DOHH2 (cell line): ENCODE results near the gene ANXA5.

Source experiments
- EZH2phosphoT487 ChIP-seq: fragments of 200-600 bp; sonication (generic); IDR thresholded peaks from 2 replicates; pipeline ENCODE4 v1.6.1; 2017; ENCODE audit warnings: borderline replicate concordance, mild to moderate bottlenecking, antibody characterized with exemption, low read length, moderate library complexity, mixed read lengths
- TF ChIP-seq, protein P1 (sequence below): fragments of 200-600 bp; sonication (generic); IDR thresholded peaks from one replicate; pipeline ENCODE4 v1.5.1; 2014; ENCODE audit warnings: antibody characterized with exemption, mild to moderate bottlenecking, low read depth, low read length; ENCODE audit not compliant: poor library complexity, severe bottlenecking

DNA sequence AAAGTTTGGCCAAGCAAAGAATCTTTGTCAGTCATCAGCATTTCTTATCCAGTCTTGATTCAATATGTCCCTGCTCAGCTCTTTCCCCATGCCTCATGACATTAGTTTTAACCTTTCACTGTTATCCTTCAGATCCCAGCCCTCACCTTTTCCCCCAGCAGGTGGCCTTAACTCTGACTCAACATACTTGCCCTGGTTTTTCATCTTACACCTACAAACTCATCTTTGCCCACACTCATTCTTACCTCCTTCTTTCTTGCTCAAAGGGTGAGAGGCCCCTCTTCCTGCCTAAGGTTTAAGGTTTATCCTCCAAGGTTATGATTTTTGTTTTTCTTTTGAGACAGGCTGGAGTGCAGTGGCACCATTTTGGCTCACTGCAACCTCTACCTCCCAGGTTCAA, 10.6 kb upstream of the ANXA5 start:
- TF ChIP-seq, protein P1, sequence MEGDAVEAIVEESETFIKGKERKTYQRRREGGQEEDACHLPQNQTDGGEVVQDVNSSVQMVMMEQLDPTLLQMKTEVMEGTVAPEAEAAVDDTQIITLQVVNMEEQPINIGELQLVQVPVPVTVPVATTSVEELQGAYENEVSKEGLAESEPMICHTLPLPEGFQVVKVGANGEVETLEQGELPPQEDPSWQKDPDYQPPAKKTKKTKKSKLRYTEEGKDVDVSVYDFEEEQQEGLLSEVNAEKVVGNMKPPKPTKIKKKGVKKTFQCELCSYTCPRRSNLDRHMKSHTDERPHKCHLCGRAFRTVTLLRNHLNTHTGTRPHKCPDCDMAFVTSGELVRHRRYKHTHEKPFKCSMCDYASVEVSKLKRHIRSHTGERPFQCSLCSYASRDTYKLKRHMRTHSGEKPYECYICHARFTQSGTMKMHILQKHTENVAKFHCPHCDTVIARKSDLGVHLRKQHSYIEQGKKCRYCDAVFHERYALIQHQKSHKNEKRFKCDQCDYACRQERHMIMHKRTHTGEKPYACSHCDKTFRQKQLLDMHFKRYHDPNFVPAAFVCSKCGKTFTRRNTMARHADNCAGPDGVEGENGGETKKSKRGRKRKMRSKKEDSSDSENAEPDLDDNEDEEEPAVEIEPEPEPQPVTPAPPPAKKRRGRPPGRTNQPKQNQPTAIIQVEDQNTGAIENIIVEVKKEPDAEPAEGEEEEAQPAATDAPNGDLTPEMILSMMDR = no peak
- no peak for TF ChIP-seq EZH2phosphoT487
